NCI-H1048 (cell line): ENCODE results near the gene MBP.

Source experiments
- DNase-seq: peaks from one replicate; lab custom pipeline; 2025; lab: John Stamatoyannopoulos, UW

The MBP gene

GRCh38 chr18:77114415-77115191 lies 18.0 kb downstream of the MBP start:
- no peak for DNase-seq

GRCh38 chr18:77114152-77114414 lies 18.5 kb downstream of the MBP start:
- DNase-seq = no peak

GRCh38 chr18:77113361-77114151 lies 19.0 kb downstream of the MBP start:
- DNase-seq = no peak

GRCh38 chr18:77112747-77113092 lies 19.9 kb downstream of the MBP start:
- no peak for DNase-seq

- DNase-seq = no peak
These were observed 20.4 kb downstream of the MBP start for GRCh38 chr18:77111951-77112746.

- no peak for DNase-seq
These were observed 21.1 kb downstream of the MBP start for GRCh38 chr18:77111449-77111848.

GRCh38 chr18:77110936-77111335 lies 21.6 kb downstream of the MBP start:
- no peak for DNase-seq

- no peak for DNase-seq
These were observed 22.2 kb downstream of the MBP start for GRCh38 chr18:77110400-77110799.

GRCh38 chr18:77109648-77110019 lies 22.9 kb downstream of the MBP start:
- no peak for DNase-seq

- no peak for DNase-seq
These were observed 23.5 kb downstream of the MBP start for GRCh38 chr18:77108821-77109647.

- no peak for DNase-seq
These were observed 24.4 kb downstream of the MBP start for GRCh38 chr18:77108001-77108692.

- DNase-seq = no peak
These were observed 25.3 kb downstream of the MBP start for GRCh38 chr18:77107292-77107691.

- no peak for DNase-seq
These were observed 26.3 kb downstream of the MBP start for GRCh38 chr18:77106331-77106730.

- DNase-seq = no peak
These were observed 26.9 kb downstream of the MBP start for GRCh38 chr18:77105680-77106079.

- DNase-seq = no peak
These were observed 27.6 kb downstream of the MBP start for GRCh38 chr18:77105028-77105427.

- no peak for DNase-seq
These were observed 28.5 kb downstream of the MBP start for GRCh38 chr18:77103991-77104531.

- DNase-seq = no peak
These were observed 29.3 kb downstream of the MBP start for GRCh38 chr18:77103187-77103850.

- DNase-seq = no peak
These were observed 30.1 kb downstream of the MBP start for GRCh38 chr18:77102259-77103040.

GRCh38 chr18:77101410-77102258 lies 30.9 kb downstream of the MBP start:
- DNase-seq = no peak
